GM18505 (cell line): ENCODE measurements around the gene TMEM179B.

Experiments used
- ATAC-seq: cut with Tn5 transposase; IDR thresholded peaks from one replicate; pipeline ENCODE4 v1.9.1; 2021; ENCODE audit not compliant: unreplicated experiment
- POLR2A ChIP-seq: IDR thresholded peaks from 4 replicates; pipeline ENCODE4 v1.6.1; 2011; ENCODE audit warnings: borderline replicate concordance; ENCODE audit not compliant: insufficient read depth, insufficient read length; ENCODE audit errors: extremely low read depth

TMEM179B gene

GRCh38 chr11:62832336-62833234 lies 45.4 kb downstream of the TMEM179B start, which contains the start of gene TEX54:
TEX54 (minus strand) TSS chr11:62832841.
- TF ChIP-seq POLR2A: no peak
- ATAC-seq: peak; percentile 22

- ATAC-seq: no peak
- no peak for TF ChIP-seq POLR2A
These were observed 48.1 kb downstream of the TMEM179B start for GRCh38 chr11:62835336-62835735.

GRCh38 chr11:62839050-62839945 lies 52.1 kb downstream of the TMEM179B start, which contains the start of gene WDR74:
WDR74 (minus strand) TSS chr11:62839590; CDS start chr11:62839570, 20 bp downstream.
- TF ChIP-seq POLR2A: peak; percentile 91
- ATAC-seq: peak; percentile 52
